DND-41 (cell line): Measurements from ENCODE around the gene A2ML1.
"Not testable (repeated sequence)": the region's sequence is repeated elsewhere in the genome, so short reads cannot be mapped to it uniquely, and the experiment has no call there.

Source experiments
- ATAC-seq: fragments of 200-7000 bp; cut with Tn5 transposase; 3 replicates; pipeline ENCODE4 v1.9.1; 2021; ENCODE audit warnings: low read depth; ENCODE audit not compliant: insufficient read depth
- DNase-seq: peaks from one replicate; pipeline ENCODE4 v3.0.0-alpha.2; 2020
- H2AFZ ChIP-seq: 2 replicates; pipeline ENCODE4 v1.6.0; 2012; ENCODE audit warnings: low read depth, low read length
- H3K27ac ChIP-seq: 2 replicates; pipeline ENCODE4 v1.5.1; 2012; ENCODE audit warnings: low read length, inconsistent platforms
- H3K27me3 ChIP-seq: fragments of 200-600 bp; sonication (generic); 2 replicates; pipeline ENCODE4 v1.6.0; 2012; ENCODE audit warnings: low read length, mild to moderate bottlenecking, inconsistent platforms; ENCODE audit not compliant: insufficient read depth, poor library complexity
- H3K36me3 ChIP-seq: 2 replicates; pipeline ENCODE4 v1.5.1; 2012; ENCODE audit warnings: low read length, inconsistent platforms; ENCODE audit not compliant: insufficient read depth
- H3K4me1 ChIP-seq: 2 replicates; pipeline ENCODE4 v1.5.1; 2012; ENCODE audit warnings: mild to moderate bottlenecking, low read length; ENCODE audit not compliant: insufficient read depth
- H3K4me2 ChIP-seq: 2 replicates; pipeline ENCODE4 v1.6.0; 2012; ENCODE audit warnings: mild to moderate bottlenecking, moderate library complexity, low read length, inconsistent platforms; ENCODE audit not compliant: insufficient read depth
- H3K4me3 ChIP-seq, 2 experiments: fragments of 200-600 bp in 1 of 2; shearing (Covaris generic) in 1 of 2; 2 replicates each; pipeline ENCODE4 v1.5.1; 2012 to 2016; ENCODE audit warnings: inconsistent platforms in 2 of 2, low read length in 2 of 2, mild to moderate bottlenecking in 2 of 2, low read depth in 1 of 2, moderate library complexity in 1 of 2
- H3K79me2 ChIP-seq: 2 replicates; pipeline ENCODE4 v1.6.0; 2012; ENCODE audit warnings: low read length, inconsistent platforms; ENCODE audit not compliant: insufficient read depth
- H3K9ac ChIP-seq: 2 replicates; pipeline ENCODE4 v1.6.0; 2012; ENCODE audit warnings: low read depth, mild to moderate bottlenecking, inconsistent platforms, low read length, moderate library complexity
- H3K9me3 ChIP-seq: 2 replicates; pipeline ENCODE4 v1.5.1; 2012; ENCODE audit warnings: low read length, moderate library complexity, mild to moderate bottlenecking, inconsistent platforms; ENCODE audit not compliant: insufficient read depth, severe bottlenecking
- H4K20me1 ChIP-seq: 2 replicates; pipeline ENCODE4 v1.6.0; 2012; ENCODE audit warnings: low read length; ENCODE audit not compliant: insufficient read depth
- EZH2 ChIP-seq: IDR thresholded peaks from 3 replicates; pipeline ENCODE4 v1.6.1; 2012; ENCODE audit warnings: borderline replicate concordance, low read depth, mild to moderate bottlenecking, moderate library complexity, low read length, inconsistent platforms; ENCODE audit not compliant: severe bottlenecking
- TF ChIP-seq, protein P1 (sequence below): IDR thresholded peaks from 2 replicates; pipeline ENCODE4 v1.5.1; 2012; ENCODE audit warnings: borderline replicate concordance, low read length, moderate library complexity, mild to moderate bottlenecking; ENCODE audit not compliant: poor library complexity, severe bottlenecking; ENCODE audit errors: extremely low read depth

A2ML1 gene

GRCh38 chr12:8916154-8916553, 93.7 kb downstream of the A2ML1 start:
- Histone ChIP-seq H3K27me3 (no peaks in the 10 kb centered on the region), H3K4me3 (peak overlapping the region in 1 of 2 experiments; percentile 82; a peak in 2 of 4 replicates), H3K79me2 (peaks cover 21% of the 10 kb centered on the region), H3K9me3 (no peaks in the 10 kb centered on the region), H3K36me3 (peaks cover 20% of the 10 kb centered on the region; the same call in 1 of the 2 replicates), H3K27ac (no peak overlapping the region), H4K20me1 (no peaks in the 10 kb centered on the region), H3K4me1 (peaks cover 34% of the 10 kb centered on the region), H3K4me2 (peak overlapping the region; percentile 81), H2AFZ (no peak overlapping the region), H3K9ac (peak overlapping the region; percentile 56; the same call in 1 of the 2 replicates)
- no peak for ATAC-seq
- TF ChIP-seq, protein P1, sequence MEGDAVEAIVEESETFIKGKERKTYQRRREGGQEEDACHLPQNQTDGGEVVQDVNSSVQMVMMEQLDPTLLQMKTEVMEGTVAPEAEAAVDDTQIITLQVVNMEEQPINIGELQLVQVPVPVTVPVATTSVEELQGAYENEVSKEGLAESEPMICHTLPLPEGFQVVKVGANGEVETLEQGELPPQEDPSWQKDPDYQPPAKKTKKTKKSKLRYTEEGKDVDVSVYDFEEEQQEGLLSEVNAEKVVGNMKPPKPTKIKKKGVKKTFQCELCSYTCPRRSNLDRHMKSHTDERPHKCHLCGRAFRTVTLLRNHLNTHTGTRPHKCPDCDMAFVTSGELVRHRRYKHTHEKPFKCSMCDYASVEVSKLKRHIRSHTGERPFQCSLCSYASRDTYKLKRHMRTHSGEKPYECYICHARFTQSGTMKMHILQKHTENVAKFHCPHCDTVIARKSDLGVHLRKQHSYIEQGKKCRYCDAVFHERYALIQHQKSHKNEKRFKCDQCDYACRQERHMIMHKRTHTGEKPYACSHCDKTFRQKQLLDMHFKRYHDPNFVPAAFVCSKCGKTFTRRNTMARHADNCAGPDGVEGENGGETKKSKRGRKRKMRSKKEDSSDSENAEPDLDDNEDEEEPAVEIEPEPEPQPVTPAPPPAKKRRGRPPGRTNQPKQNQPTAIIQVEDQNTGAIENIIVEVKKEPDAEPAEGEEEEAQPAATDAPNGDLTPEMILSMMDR: no peak
- no peak for TF ChIP-seq EZH2
- DNase-seq: no peak

DNA sequence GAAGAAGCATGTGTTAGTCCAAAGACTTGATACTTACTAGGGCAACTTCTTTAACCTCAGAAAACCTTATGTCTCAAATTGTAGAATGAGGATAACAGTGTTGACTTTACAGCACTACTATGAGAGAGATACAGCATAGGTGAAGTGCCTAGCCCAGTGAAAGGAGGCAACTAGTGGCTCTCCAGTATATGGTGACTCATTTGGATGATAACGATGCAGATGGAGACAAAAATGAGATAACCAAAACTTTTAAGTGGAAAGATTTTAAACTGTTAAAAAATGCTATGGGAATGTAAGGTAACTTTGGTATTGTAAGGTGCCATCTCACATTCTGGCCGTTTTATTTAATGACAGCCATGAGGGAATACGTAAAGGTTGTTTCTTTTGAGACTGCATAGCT, 94.6 kb downstream of the A2ML1 start:
- Histone ChIP-seq H3K4me3 (no peak overlapping the region), H3K9ac (no peak overlapping the region; the same call in 1 of the 2 replicates), H4K20me1 (no peaks in the 10 kb centered on the region), H2AFZ (no peak overlapping the region), H3K9me3 (no peaks in the 10 kb centered on the region), H3K4me2 (peak overlapping the region; percentile 81; the same call in 1 of the 2 replicates), H3K36me3 (peaks cover 27% of the 10 kb centered on the region; the same call in 1 of the 2 replicates), H3K27ac (no peak overlapping the region), H3K4me1 (peaks cover 34% of the 10 kb centered on the region), H3K79me2 (peaks cover 21% of the 10 kb centered on the region), H3K27me3 (no peaks in the 10 kb centered on the region)
- DNase-seq: no peak
- no peak for TF ChIP-seq EZH2
- TF ChIP-seq, protein P1: no peak
- ATAC-seq: no peak

- no peak overlapping the region for H3K9ac ChIP-seq
- DNase-seq (no peak), ATAC-seq (no peak)
- no peaks in the 10 kb centered on the region for H3K27me3 ChIP-seq
- peaks cover 34% of the 10 kb centered on the region for H3K4me1 ChIP-seq
- no peak overlapping the region for H3K4me2 ChIP-seq
- peaks cover 34% of the 10 kb centered on the region for H3K36me3 ChIP-seq
- TF ChIP-seq, protein P1: no peak
- TF ChIP-seq EZH2: no peak
- H2AFZ ChIP-seq: no peak overlapping the region
- no peaks in the 10 kb centered on the region for H4K20me1 ChIP-seq
- H3K4me3 ChIP-seq: no peak overlapping the region
- H3K79me2 ChIP-seq: peaks cover 21% of the 10 kb centered on the region
- no peaks in the 10 kb centered on the region for H3K9me3 ChIP-seq
- no peak overlapping the region for H3K27ac ChIP-seq
Measured at GRCh38 chr12:8917751-8918150, 95.3 kb downstream of the A2ML1 start.

GRCh38 chr12:8919643-8920042, 97.2 kb downstream of the A2ML1 start:
- H3K27ac ChIP-seq, H3K4me3 ChIP-seq, ATAC-seq, H4K20me1 ChIP-seq, H3K27me3 ChIP-seq, H3K9ac ChIP-seq, H2AFZ ChIP-seq, H3K4me2 ChIP-seq, H3K9me3 ChIP-seq, DNase-seq: not testable (repeated sequence)
- Histone ChIP-seq H3K4me1 (peaks cover 22% of the 10 kb centered on the region), H3K36me3 (peaks cover 47% of the 10 kb centered on the region), H3K79me2 (peaks cover 21% of the 10 kb centered on the region)
